Thoracic aorta (tissue), 2 donors: ENCODE data around the gene SDK1. TPM values are rescaled to one million over a fixed set of nuclear protein-coding genes. Genes with fewer than 3 reads are reported as not detected.

Source experiments
- ATAC-seq: fragments of 150-250 bp; one replicate; pipeline ENCODE4 v1.8.0; 2017; ENCODE audit warnings: low read depth; ENCODE audit not compliant: insufficient number of reproducible peaks, low FRiP score
- DNase-seq: peaks from one replicate; pipeline ENCODE4 v3.0.0-alpha.2; 2020; ENCODE audit warnings: low spot score
- H3K27ac ChIP-seq, 2 donors: fragments of 200-600 bp; sonication (generic); 1 replicate in 1 of 2; 2 replicates in 1 of 2; pipeline ENCODE4 v1.5.1; 2016; ENCODE audit warnings: mild to moderate bottlenecking in 2 of 2, moderate library complexity in 2 of 2
- H3K27me3 ChIP-seq: fragments of 200-600 bp; sonication (generic); replicated peaks from 2 replicates; pipeline ENCODE4 v1.6.0; 2016; ENCODE audit warnings: mild to moderate bottlenecking; ENCODE audit not compliant: insufficient read depth
- H3K36me3 ChIP-seq: fragments of 200-600 bp; sonication (generic); one replicate; pipeline ENCODE4 v1.5.1; 2016
- H3K4me1 ChIP-seq, 2 donors: fragments of 200-600 bp; sonication (generic); 1 replicate in 1 of 2; 2 replicates in 1 of 2; pipeline versions ENCODE4 v1.5.1 to v1.6.0; 2016; ENCODE audit warnings: low read depth in 2 of 2, mild to moderate bottlenecking in 1 of 2; ENCODE audit not compliant: control insufficient read depth in 1 of 2
- H3K4me3 ChIP-seq: fragments of 200-600 bp; sonication (generic); 2 replicates; pipeline ENCODE4 v1.5.1; 2016; ENCODE audit warnings: mild to moderate bottlenecking
- H3K9me3 ChIP-seq: fragments of 200-600 bp; sonication (generic); 2 replicates; pipeline ENCODE4 v1.5.1; 2016
- CTCF ChIP-seq: fragments of 200-600 bp; sonication (generic); IDR thresholded peaks from one replicate; pipeline ENCODE4 v1.5.1; 2019; ENCODE audit warnings: antibody characterized with exemption
- total RNA-seq, 2 donors: library from RNA; depleted of rRNA; stranded (reverse); fragments of >200 nt; gene quantifications; one replicate each; pipeline versions ENCODE4 v1.1.0 to v1.2.3, GENCODE V29; 2016

SDK1 gene
- total RNA-seq, 2 donors from 2014 or later, result 27.5 to 29.2 TPM

GRCh38 chr7:4226524-4226882 is 925.5 kb downstream of the SDK1 start:
- no peak overlapping the region for H3K4me3 ChIP-seq
- no peak for TF ChIP-seq CTCF
- H3K36me3 ChIP-seq, result no peaks in the 10 kb centered on the region
- H3K27me3 ChIP-seq, result no peaks in the 10 kb centered on the region
- no peak for ATAC-seq
- no peaks in the 10 kb centered on the region for H3K9me3 ChIP-seq
- no peak overlapping the region for H3K27ac ChIP-seq
- no peak for DNase-seq
- peaks cover 0 to 3% of the 10 kb centered on the region in 2 donors for H3K4me1 ChIP-seq

GRCh38 chr7:4227105-4228010 is 926.3 kb downstream of the SDK1 start:
- Histone ChIP-seq H3K27me3 (no peaks in the 10 kb centered on the region), H3K36me3 (no peaks in the 10 kb centered on the region), H3K9me3 (no peaks in the 10 kb centered on the region), H3K27ac (no peak overlapping the region), H3K4me1 (peaks cover 0 to 2% of the 10 kb centered on the region in 2 donors), H3K4me3 (no peak overlapping the region)
- no peak for ATAC-seq
- no peak for TF ChIP-seq CTCF
- DNase-seq, result no peak

GRCh38 chr7:4230352-4230751 is 929.3 kb downstream of the SDK1 start:
- TF ChIP-seq CTCF, result no peak
- Histone ChIP-seq H3K4me3 (no peak overlapping the region), H3K9me3 (no peaks in the 10 kb centered on the region), H3K36me3 (peaks cover 3% of the 10 kb centered on the region), H3K27me3 (no peaks in the 10 kb centered on the region), H3K4me1 (no peaks in the 10 kb centered on the region), H3K27ac (no peak overlapping the region)
- DNase-seq, result no peak
- ATAC-seq, result no peak

- no peak for ATAC-seq
- no peak for DNase-seq
- no peak overlapping the region for H3K4me3 ChIP-seq
- no peak overlapping the region for H3K27ac ChIP-seq
- no peaks in the 10 kb centered on the region for H3K4me1 ChIP-seq
- H3K36me3 ChIP-seq, result peaks cover 3% of the 10 kb centered on the region
- H3K27me3 ChIP-seq, result no peaks in the 10 kb centered on the region
- H3K9me3 ChIP-seq, result no peaks in the 10 kb centered on the region
- no peak for TF ChIP-seq CTCF
Measured at GRCh38 chr7:4233146-4233545, 932.1 kb downstream of the SDK1 start.

GRCh38 chr7:4233621-4234497 is 932.8 kb downstream of the SDK1 start:
- Histone ChIP-seq H3K36me3 (peaks cover 3% of the 10 kb centered on the region), H3K27ac (no peak overlapping the region), H3K27me3 (no peaks in the 10 kb centered on the region), H3K4me1 (no peaks in the 10 kb centered on the region), H3K4me3 (no peak overlapping the region), H3K9me3 (no peaks in the 10 kb centered on the region)
- TF ChIP-seq CTCF, result no peak
- ATAC-seq (no peak), DNase-seq (no peak)
